Measurements from ENCODE around the gene CACNB2. TPM values are rescaled to one million over a fixed set of nuclear protein-coding genes. Genes with fewer than 3 reads are reported as not detected.
A peak's percentile ranks its signal among the peaks of the same experiment; 100 is the strongest.

Gene CACNB2
- total and polyA plus RNA-seq, 9 donors, result 1.1 to 2.0 (median 1.4) TPM

DNA sequence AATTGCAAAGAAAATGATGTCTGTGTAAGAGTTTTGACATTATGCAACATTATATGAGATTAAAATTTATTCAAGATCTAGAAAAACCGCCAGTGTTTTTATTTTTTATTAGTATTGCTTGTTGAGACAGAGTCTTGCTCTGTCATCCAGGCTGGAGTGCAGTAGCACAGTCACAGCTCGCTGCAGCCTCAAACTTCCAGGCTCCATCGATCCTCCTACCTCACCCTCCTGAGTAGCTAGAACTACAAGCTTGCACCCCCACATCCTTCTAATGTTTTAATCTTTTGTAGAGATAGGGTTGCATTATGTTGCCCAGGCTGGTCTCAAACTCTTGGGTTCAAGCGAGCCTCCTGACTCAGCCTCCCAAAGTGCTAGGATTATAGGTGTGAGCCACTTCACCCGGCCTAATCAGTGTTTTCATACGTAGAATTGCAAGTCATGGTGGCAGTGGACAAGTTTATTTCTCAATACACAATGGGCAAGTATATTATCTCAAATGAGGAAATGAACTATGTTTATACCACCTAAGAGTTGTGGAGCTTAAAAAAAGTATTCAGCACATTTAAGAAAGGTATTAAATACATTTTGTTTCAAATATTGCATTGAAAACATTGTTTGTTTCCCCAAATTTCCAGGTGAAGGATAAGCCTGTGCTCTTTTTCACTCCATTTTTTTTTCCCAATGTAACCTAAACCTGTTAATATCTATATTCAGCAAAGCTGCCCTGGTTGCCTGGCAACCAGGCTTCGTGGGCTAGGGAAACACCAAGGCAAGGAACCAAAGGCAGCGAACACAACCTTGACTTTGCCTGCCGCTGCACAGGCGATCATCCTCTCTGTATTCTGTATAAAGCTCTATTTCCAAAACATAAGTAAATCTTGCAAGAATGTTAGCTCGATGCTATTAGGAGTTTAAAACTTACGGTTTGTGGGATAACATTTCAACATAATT is 163.9 kb downstream of the CACNB2 start:
- H3K9me3 ChIP-seq (replicated peaks; ENCODE audit: control insufficient read depth, low read depth, low read length), result no peaks in the 10 kb centered on the region
- H3K36me3 ChIP-seq (ENCODE audit: control insufficient read depth, insufficient read depth, low read length), result no peaks in the 10 kb centered on the region
- WGBS (ENCODE audit: insufficient coverage), result 20% methylated on average over 1 of the region's 12 CpGs
- DNase-seq, result peak; percentile 26
- no peaks in the 10 kb centered on the region for H3K27me3 ChIP-seq (ENCODE audit: control insufficient read depth, insufficient read depth, low read length)
- H3K4me1 ChIP-seq (ENCODE audit: control insufficient read depth, insufficient read depth, low read length), result no peaks in the 10 kb centered on the region
- H3K4me3 ChIP-seq (ENCODE audit: low read length), result no peak overlapping the region
- H3K27ac ChIP-seq (ENCODE audit: low read length), result no peak overlapping the region

DNA sequence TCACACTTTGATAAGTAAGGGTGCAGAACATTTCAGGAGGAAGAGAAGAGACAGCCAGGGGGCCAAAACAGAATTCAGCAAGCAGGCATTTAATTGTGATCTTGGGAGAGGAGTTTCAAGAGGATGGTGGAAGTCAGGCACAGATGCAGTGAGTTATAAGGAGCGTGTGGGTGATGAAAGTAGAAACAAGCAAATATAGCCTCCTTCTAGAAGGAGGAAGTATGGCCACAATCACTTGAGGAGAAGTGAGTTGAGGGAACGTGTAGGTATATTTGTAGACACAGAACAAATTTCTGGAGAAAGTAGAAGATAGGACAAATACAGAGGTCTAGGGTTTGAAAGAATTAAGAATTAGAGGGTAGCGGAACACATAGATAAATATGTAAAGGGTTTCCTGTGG is 165.8 kb downstream of the CACNB2 start:
- H3K9me3 ChIP-seq (replicated peaks; ENCODE audit: control insufficient read depth, low read depth, low read length), result no peaks in the 10 kb centered on the region
- no peaks in the 10 kb centered on the region for H3K27me3 ChIP-seq (ENCODE audit: control insufficient read depth, insufficient read depth, low read length)
- 73% methylated on average over 3 of the region's 3 CpGs for WGBS (ENCODE audit: insufficient coverage)

DNA sequence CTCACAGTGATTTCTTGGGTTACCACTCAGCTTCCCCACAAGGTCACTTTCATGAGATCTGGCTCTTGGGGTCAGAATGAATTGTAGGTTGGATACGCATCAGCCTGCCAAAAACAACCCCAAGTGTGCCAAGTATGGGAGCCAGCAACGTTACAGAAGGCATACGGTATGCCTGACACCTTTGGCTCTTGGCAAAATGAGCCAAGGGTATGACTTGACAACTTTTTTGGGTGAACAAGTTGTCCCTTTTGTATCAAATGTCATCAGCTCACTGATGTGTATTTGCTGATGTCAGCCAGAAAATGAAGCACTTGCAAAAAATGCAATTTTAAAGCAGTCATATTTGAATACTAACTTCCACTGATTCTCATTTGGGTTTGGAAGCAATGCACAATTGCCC is 168.4 kb downstream of the CACNB2 start:
- Histone ChIP-seq H3K9me3 (replicated peaks; ENCODE audit: control insufficient read depth, low read depth, low read length) (no peaks in the 10 kb centered on the region), H3K27ac (ENCODE audit: low read length) (no peak overlapping the region), H3K4me1 (ENCODE audit: control insufficient read depth, insufficient read depth, low read length) (peaks cover 2% of the 10 kb centered on the region), H3K4me3 (ENCODE audit: low read length) (no peak overlapping the region), H3K36me3 (ENCODE audit: control insufficient read depth, insufficient read depth, low read length) (no peaks in the 10 kb centered on the region), H3K27me3 (ENCODE audit: control insufficient read depth, insufficient read depth, low read length) (no peaks in the 10 kb centered on the region)
- WGBS (ENCODE audit: insufficient coverage), result 42% methylated on average over 2 of the region's 3 CpGs
- no peak for DNase-seq

More for the DNA sequence above, 165.8 kb downstream of the CACNB2 start:
- Histone ChIP-seq H3K4me3 (ENCODE audit: low read length) (no peak overlapping the region), H3K27ac (ENCODE audit: low read length) (no peak overlapping the region), H3K4me1 (ENCODE audit: control insufficient read depth, insufficient read depth, low read length) (no peaks in the 10 kb centered on the region), H3K36me3 (ENCODE audit: control insufficient read depth, insufficient read depth, low read length) (no peaks in the 10 kb centered on the region)
- DNase-seq, result no peak

DNA sequence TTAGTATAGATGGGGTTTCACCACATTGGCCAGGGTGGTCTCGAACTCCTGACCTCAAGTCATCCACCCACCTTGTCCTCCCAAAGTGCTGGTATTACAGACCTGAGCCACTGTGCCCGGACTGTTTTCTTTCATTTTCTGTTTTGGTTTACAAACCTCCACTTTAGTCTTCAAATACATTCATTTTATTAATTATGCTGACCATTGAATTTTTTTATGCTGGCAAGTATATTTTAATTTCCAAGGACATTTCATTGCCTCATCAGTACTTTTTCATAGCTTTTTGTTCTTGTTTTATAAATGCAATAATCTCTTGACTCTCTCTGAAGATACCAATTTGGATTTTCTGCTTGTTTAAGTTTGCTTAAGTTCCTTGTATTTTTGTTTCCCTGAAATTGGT is 170.5 kb downstream of the CACNB2 start:
- no peaks in the 10 kb centered on the region for H3K9me3 ChIP-seq (replicated peaks; ENCODE audit: control insufficient read depth, low read depth, low read length)
- DNase-seq, result no peak
- no CpG with 5 or more reads among the region's 2 CpGs for WGBS (ENCODE audit: insufficient coverage)
- no peak overlapping the region for H3K27ac ChIP-seq (ENCODE audit: low read length)
- H3K4me3 ChIP-seq (ENCODE audit: low read length), result no peak overlapping the region
- no peaks in the 10 kb centered on the region for H3K27me3 ChIP-seq (ENCODE audit: control insufficient read depth, insufficient read depth, low read length)
- no peaks in the 10 kb centered on the region for H3K36me3 ChIP-seq (ENCODE audit: control insufficient read depth, insufficient read depth, low read length)
- peaks cover 2% of the 10 kb centered on the region for H3K4me1 ChIP-seq (ENCODE audit: control insufficient read depth, insufficient read depth, low read length)

- H3K36me3 ChIP-seq (ENCODE audit: control insufficient read depth, insufficient read depth, low read length), result no peaks in the 10 kb centered on the region
- peak; percentile 72 for DNase-seq
- H3K9me3 ChIP-seq (replicated peaks; ENCODE audit: control insufficient read depth, low read depth, low read length), result no peaks in the 10 kb centered on the region
- no peaks in the 10 kb centered on the region for H3K27me3 ChIP-seq (ENCODE audit: control insufficient read depth, insufficient read depth, low read length)
- H3K27ac ChIP-seq (ENCODE audit: low read length), result peak overlapping the region; percentile 43
- no CpG with 5 or more reads among the region's 7 CpGs for WGBS (ENCODE audit: insufficient coverage)
- H3K4me3 ChIP-seq (ENCODE audit: low read length), result no peak overlapping the region
- H3K4me1 ChIP-seq (ENCODE audit: control insufficient read depth, insufficient read depth, low read length), result peaks cover 2% of the 10 kb centered on the region
Observed at GRCh38 chr10:18312374-18313139, 172.3 kb downstream of the CACNB2 start.

- DNase-seq, result no peak
- Histone ChIP-seq H3K4me1 (ENCODE audit: control insufficient read depth, insufficient read depth, low read length) (peaks cover 2% of the 10 kb centered on the region), H3K9me3 (replicated peaks; ENCODE audit: control insufficient read depth, low read depth, low read length) (no peaks in the 10 kb centered on the region), H3K36me3 (ENCODE audit: control insufficient read depth, insufficient read depth, low read length) (no peaks in the 10 kb centered on the region), H3K27ac (ENCODE audit: low read length) (peak overlapping the region; percentile 43), H3K4me3 (ENCODE audit: low read length) (no peak overlapping the region), H3K27me3 (ENCODE audit: control insufficient read depth, insufficient read depth, low read length) (no peaks in the 10 kb centered on the region)
- 33% methylated on average over 1 of the region's 10 CpGs for WGBS (ENCODE audit: insufficient coverage)
Observed at GRCh38 chr10:18313140-18313530, 172.9 kb downstream of the CACNB2 start.

DNA sequence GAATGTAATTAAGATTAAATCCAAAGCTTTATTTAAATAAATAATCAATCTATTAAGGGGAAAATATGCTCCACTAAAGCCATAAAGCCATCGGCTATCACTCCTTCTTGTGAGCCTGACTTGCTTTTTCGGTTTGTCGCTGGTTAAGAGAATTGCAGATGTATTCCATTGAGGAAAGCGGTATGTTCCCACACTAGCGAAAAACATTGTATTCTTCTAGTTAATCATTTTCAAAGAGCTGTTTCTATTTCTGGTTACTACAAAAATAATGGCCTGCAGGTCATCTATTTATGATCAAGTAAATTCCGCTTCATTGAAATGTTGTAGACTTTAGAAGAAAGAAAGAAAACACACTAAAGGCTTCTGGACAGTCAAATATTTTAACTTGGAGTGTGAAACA is 173.4 kb downstream of the CACNB2 start:
- Histone ChIP-seq H3K36me3 (ENCODE audit: control insufficient read depth, insufficient read depth, low read length) (no peaks in the 10 kb centered on the region), H3K27me3 (ENCODE audit: control insufficient read depth, insufficient read depth, low read length) (no peaks in the 10 kb centered on the region), H3K4me3 (ENCODE audit: low read length) (no peak overlapping the region), H3K4me1 (ENCODE audit: control insufficient read depth, insufficient read depth, low read length) (peaks cover 2% of the 10 kb centered on the region), H3K27ac (ENCODE audit: low read length) (peak overlapping the region; percentile 43), H3K9me3 (replicated peaks; ENCODE audit: control insufficient read depth, low read depth, low read length) (no peaks in the 10 kb centered on the region)
- DNase-seq, result peak; percentile 40
- no CpG with 5 or more reads among the region's 6 CpGs for WGBS (ENCODE audit: insufficient coverage)

DNA sequence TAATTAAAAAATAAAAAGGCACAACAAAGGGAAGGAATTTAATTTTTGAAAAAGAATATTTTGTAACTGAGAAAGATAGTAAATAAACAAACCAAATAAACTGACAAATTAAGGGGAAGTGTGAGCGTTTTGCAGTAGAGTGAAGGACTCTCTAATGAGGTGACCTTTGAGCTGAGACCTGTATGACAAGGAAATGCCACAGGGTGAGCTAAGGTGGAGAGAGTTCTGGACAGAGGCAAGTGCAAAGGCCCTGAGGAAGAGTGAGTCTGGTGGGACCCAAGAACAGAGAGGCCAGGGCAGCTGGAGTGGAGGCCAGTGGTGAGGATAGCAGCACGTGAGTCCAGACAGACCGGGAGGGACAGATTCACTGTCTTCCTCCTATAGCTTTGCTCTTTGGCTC is 179.4 kb downstream of the CACNB2 start:
- Histone ChIP-seq H3K27ac (ENCODE audit: low read length) (no peak overlapping the region), H3K4me1 (ENCODE audit: control insufficient read depth, insufficient read depth, low read length) (no peaks in the 10 kb centered on the region), H3K27me3 (ENCODE audit: control insufficient read depth, insufficient read depth, low read length) (no peaks in the 10 kb centered on the region), H3K36me3 (ENCODE audit: control insufficient read depth, insufficient read depth, low read length) (no peaks in the 10 kb centered on the region), H3K9me3 (replicated peaks; ENCODE audit: control insufficient read depth, low read depth, low read length) (peaks cover 3% of the 10 kb centered on the region), H3K4me3 (ENCODE audit: low read length) (no peak overlapping the region)
- 86% methylated on average over 3 of the region's 3 CpGs for WGBS (ENCODE audit: insufficient coverage)
- no peak for DNase-seq

DNA sequence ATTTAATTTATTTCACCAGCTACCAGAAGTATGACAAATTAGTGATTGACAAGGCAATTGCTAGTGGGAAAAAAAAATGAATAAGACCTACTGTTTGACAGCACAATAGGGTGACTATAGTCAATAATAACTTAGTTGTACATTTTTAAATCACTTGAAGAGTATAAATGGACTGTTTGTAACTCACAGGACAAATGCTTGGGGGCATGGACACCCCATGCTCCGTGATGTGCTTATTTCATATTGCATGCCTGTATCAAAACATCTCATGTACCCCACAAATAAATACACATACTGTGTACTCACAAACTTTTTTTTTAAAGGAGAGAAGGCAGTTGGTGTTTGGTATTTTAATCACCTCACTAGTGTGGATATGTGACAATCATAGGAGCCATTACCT is 181.1 kb downstream of the CACNB2 start:
- WGBS (ENCODE audit: insufficient coverage), result no CpG with 5 or more reads among the region's 1 CpG

GRCh38 chr10:18323916-18324315 is 183.7 kb downstream of the CACNB2 start:
- H3K27me3 ChIP-seq (ENCODE audit: control insufficient read depth, insufficient read depth, low read length), result no peaks in the 10 kb centered on the region
- peaks cover 3% of the 10 kb centered on the region for H3K9me3 ChIP-seq (replicated peaks; ENCODE audit: control insufficient read depth, low read depth, low read length)
- no peak overlapping the region for H3K27ac ChIP-seq (ENCODE audit: low read length)
- no peak for DNase-seq
- WGBS (ENCODE audit: insufficient coverage), result no CpG with 5 or more reads among the region's 2 CpGs
- H3K4me3 ChIP-seq (ENCODE audit: low read length), result no peak overlapping the region
- no peaks in the 10 kb centered on the region for H3K36me3 ChIP-seq (ENCODE audit: control insufficient read depth, insufficient read depth, low read length)
- H3K4me1 ChIP-seq (ENCODE audit: control insufficient read depth, insufficient read depth, low read length), result no peaks in the 10 kb centered on the region

More for the DNA sequence above, 181.1 kb downstream of the CACNB2 start:
- H3K4me3 ChIP-seq (ENCODE audit: low read length), result no peak overlapping the region
- no peaks in the 10 kb centered on the region for H3K27me3 ChIP-seq (ENCODE audit: control insufficient read depth, insufficient read depth, low read length)
- H3K4me1 ChIP-seq (ENCODE audit: control insufficient read depth, insufficient read depth, low read length), result no peaks in the 10 kb centered on the region
- DNase-seq, result no peak
- no peak overlapping the region for H3K27ac ChIP-seq (ENCODE audit: low read length)
- no peaks in the 10 kb centered on the region for H3K36me3 ChIP-seq (ENCODE audit: control insufficient read depth, insufficient read depth, low read length)
- H3K9me3 ChIP-seq (replicated peaks; ENCODE audit: control insufficient read depth, low read depth, low read length), result peaks cover 3% of the 10 kb centered on the region
